Bronchial epithelial cell (primary cell): ENCODE results near the gene POLN. TPM values are rescaled to one million over a fixed set of nuclear protein-coding genes. Genes with fewer than 3 reads are reported as not detected.

Source experiments
- DNase-seq: peaks from one replicate; pipeline ENCODE4 v3.0.0-alpha.2; 2010; ENCODE audit warnings: low read depth
- FAIRE-seq: peaks from 2 replicates; lab custom pipeline; 2011; peaks lifted over from hg19 to GRCh38; lab: Jason Lieb, UNC
- H3K27me3 ChIP-seq: 2 replicates; pipeline ENCODE4 v1.5.1; 2011; ENCODE audit warnings: low read length; ENCODE audit not compliant: control insufficient read depth, insufficient read depth
- H3K36me3 ChIP-seq: 2 replicates; pipeline ENCODE4 v1.5.1; 2011; ENCODE audit warnings: low read length; ENCODE audit not compliant: control insufficient read depth, insufficient read depth
- H3K4me3 ChIP-seq: 2 replicates; pipeline ENCODE4 v1.5.1; 2011; ENCODE audit warnings: mild to moderate bottlenecking, low read depth, low read length, control low read depth
- total RNA-seq: library from RNA; depleted of rRNA; stranded (reverse); fragments of >200 nt; gene quantifications from 2 replicates; pipeline ENCODE4 v1.2.1, GENCODE V29; 2014
- TF ChIP-seq, protein P1 (sequence below): IDR thresholded peaks from 2 replicates; pipeline ENCODE4 v1.5.1; 2011; ENCODE audit warnings: mild to moderate bottlenecking, moderate library complexity, low read length, control low read depth, inconsistent platforms; ENCODE audit not compliant: insufficient read depth, severe bottlenecking

The POLN gene
- total RNA-seq, 1 donor from 2014 or later: 1.6 TPM

GRCh38 chr4:2045518-2045951 lies 196.4 kb downstream of the POLN start:
- FAIRE-seq (no peak), DNase-seq (no peak)
- Histone ChIP-seq H3K27me3 (peaks cover 8% of the 10 kb centered on the region), H3K36me3 (no peaks in the 10 kb centered on the region), H3K4me3 (no peak overlapping the region)
- TF ChIP-seq, protein P1, sequence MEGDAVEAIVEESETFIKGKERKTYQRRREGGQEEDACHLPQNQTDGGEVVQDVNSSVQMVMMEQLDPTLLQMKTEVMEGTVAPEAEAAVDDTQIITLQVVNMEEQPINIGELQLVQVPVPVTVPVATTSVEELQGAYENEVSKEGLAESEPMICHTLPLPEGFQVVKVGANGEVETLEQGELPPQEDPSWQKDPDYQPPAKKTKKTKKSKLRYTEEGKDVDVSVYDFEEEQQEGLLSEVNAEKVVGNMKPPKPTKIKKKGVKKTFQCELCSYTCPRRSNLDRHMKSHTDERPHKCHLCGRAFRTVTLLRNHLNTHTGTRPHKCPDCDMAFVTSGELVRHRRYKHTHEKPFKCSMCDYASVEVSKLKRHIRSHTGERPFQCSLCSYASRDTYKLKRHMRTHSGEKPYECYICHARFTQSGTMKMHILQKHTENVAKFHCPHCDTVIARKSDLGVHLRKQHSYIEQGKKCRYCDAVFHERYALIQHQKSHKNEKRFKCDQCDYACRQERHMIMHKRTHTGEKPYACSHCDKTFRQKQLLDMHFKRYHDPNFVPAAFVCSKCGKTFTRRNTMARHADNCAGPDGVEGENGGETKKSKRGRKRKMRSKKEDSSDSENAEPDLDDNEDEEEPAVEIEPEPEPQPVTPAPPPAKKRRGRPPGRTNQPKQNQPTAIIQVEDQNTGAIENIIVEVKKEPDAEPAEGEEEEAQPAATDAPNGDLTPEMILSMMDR: no peak

GRCh38 chr4:2044542-2045517 lies 197.1 kb downstream of the POLN start:
- Histone ChIP-seq H3K4me3 (no peak overlapping the region), H3K36me3 (no peaks in the 10 kb centered on the region), H3K27me3 (peaks cover 8% of the 10 kb centered on the region)
- TF ChIP-seq, protein P1: no peak
- DNase-seq (no peak), FAIRE-seq (no peak)

GRCh38 chr4:2044119-2044485 lies 197.8 kb downstream of the POLN start:
- no peak for DNase-seq
- no peak for FAIRE-seq
- peaks cover 8% of the 10 kb centered on the region for H3K27me3 ChIP-seq
- TF ChIP-seq, protein P1: no peak
- no peaks in the 10 kb centered on the region for H3K36me3 ChIP-seq
- no peak overlapping the region for H3K4me3 ChIP-seq

GRCh38 chr4:2043396-2044118 lies 198.4 kb downstream of the POLN start:
- DNase-seq: no peak
- FAIRE-seq: no peak
- Histone ChIP-seq H3K27me3 (peaks cover 8% of the 10 kb centered on the region), H3K36me3 (no peaks in the 10 kb centered on the region), H3K4me3 (no peak overlapping the region)
- TF ChIP-seq, protein P1: no peak

DNA sequence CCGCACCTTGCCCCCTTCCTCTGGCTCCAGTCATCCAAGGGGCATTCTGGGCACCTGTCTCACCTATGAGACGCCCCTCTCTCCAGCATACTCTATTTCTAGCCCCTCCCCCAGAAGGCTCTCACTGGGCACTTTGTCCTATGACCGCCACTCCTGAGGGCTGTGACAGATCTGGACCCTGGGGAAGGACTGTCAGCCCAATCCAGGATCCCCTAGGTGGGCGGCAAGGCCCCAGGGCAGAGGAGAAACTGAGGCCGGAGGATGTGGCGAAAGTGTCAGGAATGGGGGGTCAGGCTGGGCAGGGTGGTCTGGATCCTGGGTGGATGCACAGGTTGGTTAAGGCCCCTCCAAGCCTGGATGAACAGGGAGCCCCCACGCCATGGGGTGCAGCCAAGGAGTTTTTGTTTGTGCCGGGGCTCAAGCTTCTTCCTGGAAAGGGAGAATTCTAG lies 198.9 kb downstream of the POLN start:
- FAIRE-seq (no peak), DNase-seq (no peak)
- peaks cover 8% of the 10 kb centered on the region for H3K27me3 ChIP-seq
- TF ChIP-seq, protein P1: no peak
- no peaks in the 10 kb centered on the region for H3K36me3 ChIP-seq
- H3K4me3 ChIP-seq: no peak overlapping the region
